ENCODE data around the gene TXNRD2.

TXNRD2 gene

DNA sequence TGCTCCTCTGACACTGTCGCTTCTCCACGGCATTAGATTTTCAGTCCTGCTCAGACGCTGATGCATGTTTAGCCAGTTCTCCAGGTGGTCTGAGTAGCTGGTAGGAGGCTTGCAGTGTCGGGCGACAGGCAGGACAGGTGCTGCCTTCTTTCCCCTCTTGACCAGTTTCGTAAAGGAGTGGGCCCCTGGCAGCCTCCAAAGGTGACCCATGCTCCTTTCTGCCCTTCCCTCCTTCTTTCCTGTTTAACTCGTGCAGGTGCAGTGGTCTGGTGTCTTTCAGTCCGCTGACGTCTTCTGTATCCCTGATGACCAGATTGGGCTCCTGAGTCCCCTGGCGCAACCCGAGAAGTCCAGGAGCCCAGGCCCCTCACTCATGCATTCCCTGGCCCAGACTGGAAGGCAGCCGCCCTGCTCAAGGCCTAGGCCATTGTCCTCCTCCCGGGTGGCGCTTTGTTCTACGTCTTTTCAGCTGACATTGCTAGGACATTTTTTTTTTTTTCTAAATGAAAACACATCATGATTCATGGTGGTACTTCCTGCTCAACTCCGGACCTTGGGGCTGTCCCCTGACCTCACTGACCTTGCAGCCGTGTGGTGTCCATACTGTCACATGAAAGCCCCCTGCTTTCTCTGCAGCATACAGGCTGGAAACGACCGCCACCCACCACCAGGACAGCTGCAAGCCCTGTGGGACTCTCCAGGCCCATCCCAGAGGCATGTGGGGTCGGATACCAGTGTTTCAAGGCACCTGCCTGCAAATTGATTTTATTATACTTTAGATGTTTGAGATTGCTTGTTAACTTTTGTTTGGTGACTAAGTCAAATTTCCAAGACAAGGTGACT, 25.5 kb upstream of the TXNRD2 start:
- H3K9me3 ChIP-seq (replicated peaks; ENCODE audit: insufficient read depth, low read length) = no peaks in the 10 kb centered on the region
- H3F3A ChIP-seq (ENCODE audit: insufficient read depth, low read length) = no peaks in the 10 kb centered on the region
- H3K9ac ChIP-seq (ENCODE audit: low read length) = no peak overlapping the region
- no peaks in the 10 kb centered on the region for H3K27me3 ChIP-seq (replicated peaks; ENCODE audit: insufficient read depth, low read length)
- no peak overlapping the region for H3K4me2 ChIP-seq (ENCODE audit: low read depth, low read length)
- H3K27ac ChIP-seq (ENCODE audit: low read length) = no peak overlapping the region
- H3K4me3 ChIP-seq (ENCODE audit: low read length) = no peak overlapping the region
- no peak overlapping the region for H2AFZ ChIP-seq (ENCODE audit: low read length)
- no peaks in the 10 kb centered on the region for H3K36me3 ChIP-seq (replicated peaks; ENCODE audit: insufficient read depth, low read length)
- no peaks in the 10 kb centered on the region for H4K20me1 ChIP-seq (ENCODE audit: insufficient read depth, low read length)
- TF ChIP-seq EZH2 (optimal IDR thresholded peaks at IDR 0.05; ENCODE audit: low read depth, low read length) (no peak), EZH2phosphoT487 (IDR thresholded peaks at IDR 0.05; ENCODE audit: low read length) (no peak)
- TF ChIP-seq, protein P1, sequence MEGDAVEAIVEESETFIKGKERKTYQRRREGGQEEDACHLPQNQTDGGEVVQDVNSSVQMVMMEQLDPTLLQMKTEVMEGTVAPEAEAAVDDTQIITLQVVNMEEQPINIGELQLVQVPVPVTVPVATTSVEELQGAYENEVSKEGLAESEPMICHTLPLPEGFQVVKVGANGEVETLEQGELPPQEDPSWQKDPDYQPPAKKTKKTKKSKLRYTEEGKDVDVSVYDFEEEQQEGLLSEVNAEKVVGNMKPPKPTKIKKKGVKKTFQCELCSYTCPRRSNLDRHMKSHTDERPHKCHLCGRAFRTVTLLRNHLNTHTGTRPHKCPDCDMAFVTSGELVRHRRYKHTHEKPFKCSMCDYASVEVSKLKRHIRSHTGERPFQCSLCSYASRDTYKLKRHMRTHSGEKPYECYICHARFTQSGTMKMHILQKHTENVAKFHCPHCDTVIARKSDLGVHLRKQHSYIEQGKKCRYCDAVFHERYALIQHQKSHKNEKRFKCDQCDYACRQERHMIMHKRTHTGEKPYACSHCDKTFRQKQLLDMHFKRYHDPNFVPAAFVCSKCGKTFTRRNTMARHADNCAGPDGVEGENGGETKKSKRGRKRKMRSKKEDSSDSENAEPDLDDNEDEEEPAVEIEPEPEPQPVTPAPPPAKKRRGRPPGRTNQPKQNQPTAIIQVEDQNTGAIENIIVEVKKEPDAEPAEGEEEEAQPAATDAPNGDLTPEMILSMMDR (IDR thresholded peaks at IDR 0.05; ENCODE audit: low read length) = no peak
- no peak for DNase-seq
- no peaks in the 10 kb centered on the region for H3K79me2 ChIP-seq (ENCODE audit: low read length)
- H3K4me1 ChIP-seq (ENCODE audit: low read length) = peaks cover 3% of the 10 kb centered on the region; the same call in 1 of the 2 replicates
- H3K9me2 ChIP-seq (replicated peaks; ENCODE audit: insufficient read depth, low read length) = no peaks in the 10 kb centered on the region

DNA sequence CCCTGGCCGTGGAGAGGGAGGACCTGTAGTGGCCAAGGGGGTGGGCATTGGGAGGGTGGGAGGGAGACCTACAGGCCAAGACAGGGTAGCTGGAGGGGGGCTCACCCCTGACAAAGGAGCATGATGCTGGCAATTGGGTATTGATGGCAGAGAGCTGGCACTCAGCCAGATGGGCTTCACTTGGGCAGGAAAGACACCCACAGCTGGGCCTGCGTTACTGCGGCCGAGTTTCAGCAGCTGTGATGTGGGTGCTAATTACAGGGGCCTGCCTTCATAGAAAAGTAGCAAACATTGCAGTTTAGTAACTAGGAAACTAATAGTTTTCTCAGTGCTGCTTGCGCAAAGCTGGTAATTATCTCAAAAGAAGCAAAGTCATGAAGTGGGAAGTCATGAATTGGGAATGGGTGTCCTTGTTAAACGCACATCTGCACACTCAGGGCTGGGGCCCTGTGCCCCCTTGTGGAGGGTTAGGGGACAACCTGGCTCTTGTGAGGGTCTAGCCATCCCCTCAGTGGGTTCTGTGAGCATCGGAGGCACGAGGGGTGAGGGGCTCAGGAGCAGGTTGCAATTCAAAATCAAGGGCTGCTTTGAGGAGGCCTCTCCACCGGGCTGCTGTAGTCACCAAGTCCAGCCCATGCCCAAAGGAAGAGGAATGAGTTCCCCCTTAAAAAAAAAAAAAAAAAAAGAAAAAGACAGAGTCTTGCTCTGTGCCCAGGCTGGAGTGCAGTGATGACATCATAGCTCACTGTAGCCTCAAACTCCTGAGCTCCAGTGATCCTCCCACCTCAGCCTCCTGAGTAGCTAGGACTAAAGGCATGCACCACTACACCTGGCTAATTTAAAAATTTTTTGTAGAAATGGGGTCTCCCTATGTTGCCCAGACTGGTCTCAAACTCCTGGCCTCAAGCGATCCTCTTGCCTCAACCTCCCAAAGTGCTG, 24.4 kb upstream of the TXNRD2 start:
- Histone ChIP-seq H3K4me2 (ENCODE audit: low read depth, low read length) (no peak overlapping the region), H3K27ac (ENCODE audit: low read length) (no peak overlapping the region)

DNA sequence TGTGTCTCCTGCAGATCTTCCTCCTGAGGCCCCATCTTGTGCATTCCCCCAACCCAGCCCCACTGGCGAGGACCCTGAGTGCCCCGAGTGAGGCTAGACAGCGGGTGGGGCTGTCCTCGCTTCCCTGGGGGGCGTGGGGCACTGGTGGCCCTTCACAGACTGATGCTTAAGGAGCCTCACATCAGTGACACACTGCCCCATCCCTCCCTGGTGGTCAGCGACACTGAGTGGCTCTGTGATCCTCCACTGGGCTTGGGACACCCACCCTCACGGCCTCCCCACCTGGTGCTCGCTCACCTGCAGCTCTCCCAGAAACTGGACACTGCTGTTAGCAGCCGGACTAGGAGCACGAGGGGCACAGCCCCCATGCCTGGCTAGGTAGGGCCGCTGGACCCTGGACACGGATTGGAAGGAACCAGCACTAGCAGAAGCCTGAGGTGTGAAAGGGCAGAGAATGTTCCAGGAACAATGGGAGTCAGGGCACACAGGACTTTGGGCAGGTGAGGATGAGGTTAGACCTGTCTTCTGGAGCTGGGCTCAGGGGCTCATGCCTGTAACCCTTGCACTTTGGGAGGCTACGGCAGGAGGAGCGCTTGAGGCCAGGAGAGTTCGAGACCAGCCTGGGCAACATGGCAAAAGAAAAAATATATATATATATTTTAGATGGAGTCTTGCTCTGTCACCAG, 23.2 kb upstream of the TXNRD2 start:
- no peak overlapping the region for H3K9ac ChIP-seq (ENCODE audit: low read length)
- no peak overlapping the region for H3K27ac ChIP-seq (ENCODE audit: low read length)
- H3K9me3 ChIP-seq (replicated peaks; ENCODE audit: insufficient read depth, low read length) = no peaks in the 10 kb centered on the region
- no peak overlapping the region for H3K4me3 ChIP-seq (ENCODE audit: low read length)
- H4K20me1 ChIP-seq (ENCODE audit: insufficient read depth, low read length) = no peaks in the 10 kb centered on the region
- no peaks in the 10 kb centered on the region for H3F3A ChIP-seq (ENCODE audit: insufficient read depth, low read length)
- TF ChIP-seq EZH2phosphoT487 (IDR thresholded peaks at IDR 0.05; ENCODE audit: low read length) = no peak
- TF ChIP-seq, protein P1 (IDR thresholded peaks at IDR 0.05; ENCODE audit: low read length) = no peak
- TF ChIP-seq EZH2 (optimal IDR thresholded peaks at IDR 0.05; ENCODE audit: low read depth, low read length) = no peak
- H3K36me3 ChIP-seq (replicated peaks; ENCODE audit: insufficient read depth, low read length) = no peaks in the 10 kb centered on the region
- no peaks in the 10 kb centered on the region for H3K9me2 ChIP-seq (replicated peaks; ENCODE audit: insufficient read depth, low read length)
- DNase-seq = no peak
- H3K4me2 ChIP-seq (ENCODE audit: low read depth, low read length) = no peak overlapping the region
- peaks cover 3% of the 10 kb centered on the region; the same call in 1 of the 2 replicates for H3K4me1 ChIP-seq (ENCODE audit: low read length)
- no peak overlapping the region for H2AFZ ChIP-seq (ENCODE audit: low read length)
- no peaks in the 10 kb centered on the region for H3K27me3 ChIP-seq (replicated peaks; ENCODE audit: insufficient read depth, low read length)
- no peaks in the 10 kb centered on the region for H3K79me2 ChIP-seq (ENCODE audit: low read length)

More for the DNA sequence above, 24.4 kb upstream of the TXNRD2 start:
- no peak for DNase-seq
- no peak overlapping the region for H3K9ac ChIP-seq (ENCODE audit: low read length)
- H3K4me3 ChIP-seq (ENCODE audit: low read length) = no peak overlapping the region
- H3K4me1 ChIP-seq (ENCODE audit: low read length) = peaks cover 3% of the 10 kb centered on the region; the same call in 1 of the 2 replicates
- TF ChIP-seq, protein P1 (IDR thresholded peaks at IDR 0.05; ENCODE audit: low read length) = peak; percentile 26
- TF ChIP-seq EZH2phosphoT487 (IDR thresholded peaks at IDR 0.05; ENCODE audit: low read length) (no peak), EZH2 (optimal IDR thresholded peaks at IDR 0.05; ENCODE audit: low read depth, low read length) (no peak)
- no peaks in the 10 kb centered on the region for H3K36me3 ChIP-seq (replicated peaks; ENCODE audit: insufficient read depth, low read length)
- H4K20me1 ChIP-seq (ENCODE audit: insufficient read depth, low read length) = no peaks in the 10 kb centered on the region
- no peaks in the 10 kb centered on the region for H3K9me2 ChIP-seq (replicated peaks; ENCODE audit: insufficient read depth, low read length)
- no peak overlapping the region for H2AFZ ChIP-seq (ENCODE audit: low read length)
- no peaks in the 10 kb centered on the region for H3K79me2 ChIP-seq (ENCODE audit: low read length)
- no peaks in the 10 kb centered on the region for H3K9me3 ChIP-seq (replicated peaks; ENCODE audit: insufficient read depth, low read length)
- H3F3A ChIP-seq (ENCODE audit: insufficient read depth, low read length) = no peaks in the 10 kb centered on the region
- no peaks in the 10 kb centered on the region for H3K27me3 ChIP-seq (replicated peaks; ENCODE audit: insufficient read depth, low read length)

All from MM.1S (cell line).